A549 (cell line): ENCODE data around the gene RBM26. TPM values are rescaled to one million over a fixed set of nuclear protein-coding genes. Genes with fewer than 3 reads are reported as not detected.

Experiments
- ATAC-seq, 2 experiments: fragments of 200-7000 bp in 1 of 2; fragments of >200 bp in 1 of 2; cut with Nextera tagmentation in 1 of 2; cut with Tn5 transposase in 1 of 2; 3 replicates each; pipeline versions ENCODE4 v1.8.0 to v1.9.1; 2018 to 2020; ENCODE audit warnings: mild to moderate bottlenecking in 1 of 2, moderate library complexity in 1 of 2
- CTCF ChIA-PET: fragments of 300-600 bp; sonication (Branson Sonifier 250); formaldehyde crosslinking; extraction: SDS; loops from one replicate; lab custom pipeline; 2021; ENCODE audit warnings: antibody characterized with exemption, inconsistent platforms; lab: Yijun Ruan, JAX
- POLR2A ChIA-PET: fragments of 350-600 bp; formaldehyde crosslinking; extraction: SDS; loops from one replicate; lab custom pipeline; 2021; ENCODE audit warnings: antibody characterized with exemption, inconsistent platforms; lab: Yijun Ruan, JAX
- DNase-seq, 2 experiments: peaks; one replicate each; pipeline versions ENCODE4 v3.0.0 to v3.0.0-alpha.2; 2011 to 2016; ENCODE audit warnings: low read depth in 1 of 2, low spot score in 1 of 2
- FAIRE-seq: peaks from 2 replicates; lab custom pipeline; 2011; peaks lifted over from hg19 to GRCh38; lab: Jason Lieb, UNC
- H3K27ac ChIP-seq, 2 experiments: fragments of >200 bp; sonication (Bioruptor Twin); formaldehyde crosslinking; 3 replicates each; pipeline ENCODE4 v1.5.1; 2016 to 2017
- H3K4me1 ChIP-seq: fragments of >200 bp; sonication (Bioruptor Twin); formaldehyde crosslinking; 3 replicates; pipeline ENCODE4 v1.6.1; 2016
- H3K4me2 ChIP-seq: fragments of >200 bp; sonication (Bioruptor Twin); formaldehyde crosslinking; 3 replicates; pipeline ENCODE4 v1.6.1; 2016
- H3K4me3 ChIP-seq: fragments of >200 bp; sonication (Bioruptor Twin); formaldehyde crosslinking; 3 replicates; pipeline ENCODE4 v1.5.1; 2016
- H3K9me3 ChIP-seq: fragments of >200 bp; sonication (Bioruptor Twin); formaldehyde crosslinking; 3 replicates; pipeline ENCODE4 v1.6.1; 2016
- BCL3 ChIP-seq: fragments of >200 bp; sonication (Bioruptor Twin); formaldehyde crosslinking; IDR thresholded peaks from 3 replicates; pipeline ENCODE4 v1.6.1; 2016
- BHLHE40 ChIP-seq: IDR thresholded peaks from 2 replicates; pipeline ENCODE4 v1.6.1; 2012; ENCODE audit warnings: low read depth, low read length, inconsistent platforms
- CBX2 ChIP-seq: fragments of 200-600 bp; sonication (generic); IDR thresholded peaks from 2 replicates; pipeline ENCODE4 v1.6.1; 2016; ENCODE audit warnings: low read depth, mild to moderate bottlenecking, borderline replicate concordance
- CBX8 ChIP-seq: fragments of 200-600 bp; sonication (generic); IDR thresholded peaks from 2 replicates; pipeline ENCODE4 v1.6.1; 2016
- CHD4 ChIP-seq: fragments of 200-600 bp; sonication (generic); IDR thresholded peaks from 2 replicates; pipeline ENCODE4 v1.6.1; 2016; ENCODE audit warnings: antibody characterized with exemption, mild to moderate bottlenecking, borderline replicate concordance
- CTCF ChIP-seq: fragments of >200 bp; sonication (Bioruptor Twin); formaldehyde crosslinking; IDR thresholded peaks from 3 replicates; pipeline ENCODE4 v1.5.1; 2016
- EHMT2 ChIP-seq: fragments of 200-600 bp; sonication (generic); IDR thresholded peaks from 2 replicates; pipeline ENCODE4 v1.6.1; 2016; ENCODE audit warnings: antibody characterized with exemption, low read depth, mild to moderate bottlenecking, moderate library complexity
- ELK1 ChIP-seq: fragments of 150-350 bp; IDR thresholded peaks from 2 replicates; pipeline ENCODE4 v1.6.1; 2014; ENCODE audit warnings: low read depth, mild to moderate bottlenecking, low read length
- ESRRA ChIP-seq: fragments of 150-350 bp; IDR thresholded peaks from 2 replicates; pipeline ENCODE4 v1.6.1; 2014; ENCODE audit warnings: mild to moderate bottlenecking, low read length, borderline replicate concordance
- FOSL2 ChIP-seq, 2 experiments: fragments of 450-650 bp in 1 of 2; fragments of >200 bp in 1 of 2; sonication (Bioruptor Twin) in 1 of 2; formaldehyde crosslinking; IDR thresholded peaks; 2 replicates each; pipeline versions ENCODE4 v1.5.0 to v1.6.1; 2016 to 2020; ENCODE audit warnings: mild to moderate bottlenecking in 1 of 2, moderate library complexity in 1 of 2
- FOXS1 ChIP-seq: fragments of 250-450 bp; sonication (Bioruptor Pico); IDR thresholded peaks from 2 replicates; pipeline ENCODE4 v1.5.0; 2020; ENCODE audit warnings: mild to moderate bottlenecking, moderate library complexity
- GATA3 ChIP-seq: IDR thresholded peaks from 2 replicates; pipeline ENCODE4 v1.6.1; 2012; ENCODE audit warnings: borderline replicate concordance
- HES2 ChIP-seq: fragments of >200 bp; sonication (Bioruptor Twin); formaldehyde crosslinking; IDR thresholded peaks from 2 replicates; pipeline ENCODE4 v1.6.1; 2016
- HEYL ChIP-seq: fragments of 250-450 bp; sonication (Bioruptor Pico); IDR thresholded peaks from 2 replicates; pipeline ENCODE4 v1.8.0; 2021; ENCODE audit warnings: mild to moderate bottlenecking, moderate library complexity
- HOXA7 ChIP-seq: fragments of 250-450 bp; sonication (Bioruptor Pico); IDR thresholded peaks from 2 replicates; pipeline ENCODE4 v1.5.0; 2020; ENCODE audit warnings: mild to moderate bottlenecking, moderate library complexity
- JUNB ChIP-seq: fragments of >200 bp; sonication (Bioruptor Twin); formaldehyde crosslinking; IDR thresholded peaks from 2 replicates; pipeline ENCODE4 v1.6.1; 2016
- MAFK ChIP-seq: fragments of 450-650 bp; IDR thresholded peaks from 2 replicates; pipeline ENCODE4 v1.6.1; 2014; ENCODE audit not compliant: partially characterized antibody
- NPAS2 ChIP-seq: fragments of 250-450 bp; sonication (Bioruptor Pico); IDR thresholded peaks from 2 replicates; pipeline ENCODE4 v1.8.0; 2022; ENCODE audit warnings: mild to moderate bottlenecking, moderate library complexity, borderline replicate concordance
- NR3C1 ChIP-seq: fragments of >200 bp; sonication (Bioruptor Twin); formaldehyde crosslinking; IDR thresholded peaks from 3 replicates; pipeline ENCODE4 v1.6.1; 2017
- PHF8 ChIP-seq: fragments of 200-600 bp; sonication (generic); IDR thresholded peaks from 2 replicates; pipeline ENCODE4 v1.6.1; 2016; ENCODE audit warnings: low read depth, mild to moderate bottlenecking, antibody characterized with exemption, moderate library complexity, borderline replicate concordance
- RAD21 ChIP-seq, 2 experiments: fragments of >200 bp in 1 of 2; sonication (Bioruptor Twin) in 1 of 2; formaldehyde crosslinking in 1 of 2; IDR thresholded peaks in 1 of 2; conservative IDR thresholded peaks in 1 of 2; 2 replicates in 1 of 2; 3 replicates in 1 of 2; pipeline ENCODE4 v1.6.1; 2012 to 2018; ENCODE audit warnings: inconsistent platforms in 1 of 2
- RCOR1 ChIP-seq: fragments of 150-350 bp; IDR thresholded peaks from 2 replicates; pipeline ENCODE4 v1.6.1; 2014; ENCODE audit warnings: antibody characterized with exemption, low read length, low read depth
- RNF2 ChIP-seq: fragments of 200-600 bp; sonication (generic); IDR thresholded peaks from 2 replicates; pipeline ENCODE4 v1.6.1; 2016; ENCODE audit warnings: low read depth, mild to moderate bottlenecking, antibody characterized with exemption, moderate library complexity, borderline replicate concordance
- TP53 ChIP-seq: fragments of 250-450 bp; sonication (Bioruptor Pico); IDR thresholded peaks from 2 replicates; pipeline ENCODE4 v1.5.0; 2021; ENCODE audit warnings: mild to moderate bottlenecking, moderate library complexity
- ZFP36 ChIP-seq: fragments of 450-650 bp; IDR thresholded peaks from 2 replicates; pipeline ENCODE4 v1.6.1; 2014; ENCODE audit warnings: borderline replicate concordance; ENCODE audit not compliant: partially characterized antibody
- ZSCAN20 ChIP-seq: fragments of 250-450 bp; sonication (Bioruptor Pico); IDR thresholded peaks from 2 replicates; pipeline ENCODE4 v1.8.0; 2022; ENCODE audit warnings: mild to moderate bottlenecking, moderate library complexity
- WGBS: methylation state at CpG from one replicate; pipeline ENCODE4 v1.1.6; 2017; ENCODE audit errors: missing lambda C conversion rate; 5-methylcytosine and 5-hydroxymethylcytosine counted together
- polyA plus RNA-seq, 4 experiments: library from polyadenylated mRNA; depleted of rRNA in 3 of 4; stranded (reverse); fragments of >200 nt; fragmentation: RNase III in 1 of 4; extraction: RNeasy Plus Mini Kit Qiagen cat#74134 plus additional on column Dnase treatment in 1 of 4; gene quantifications; 2 replicates in 3 of 4; 3 replicates in 1 of 4; pipeline ENCODE4 v1.2.3, GENCODE V29; 2011 to 2017

RBM26 gene
- polyA plus RNA-seq, 2 of the 4 experiments (the other 2 are of a cell fraction): 29.5 to 29.7 TPM

GRCh38 chr13:79361299-79361698, 44.8 kb downstream of the RBM26 start:
- FAIRE-seq (no peak), DNase-seq (no peak), ATAC-seq (no peak)
- 91% methylated on average over 3 of the region's 3 CpGs for WGBS
- Histone ChIP-seq H3K9me3 (no peaks in the 10 kb centered on the region), H3K4me3 (no peak overlapping the region), H3K4me2 (no peak overlapping the region), H3K27ac (no peak overlapping the region), H3K4me1 (no peaks in the 10 kb centered on the region)
- TF ChIP-seq HOXA7 (CRISPR knock-in tag): no peak
- TF ChIP-seq BCL3: no peak
- no peak for TF ChIP-seq RNF2
- TF ChIP-seq TP53 (CRISPR knock-in tag): no peak
- TF ChIP-seq CTCF: no peak
- TF ChIP-seq BHLHE40: no peak
- no peak for TF ChIP-seq RCOR1
- TF ChIP-seq ELK1: no peak
- TF ChIP-seq JUNB: no peak
- no peak for TF ChIP-seq CHD4
- TF ChIP-seq ESRRA: no peak
- POLR2A ChIA-PET: no interaction called here
- CTCF ChIA-PET: no interaction called here

- Histone ChIP-seq H3K27ac (no peak overlapping the region), H3K4me2 (no peak overlapping the region), H3K4me1 (no peaks in the 10 kb centered on the region), H3K4me3 (no peak overlapping the region), H3K9me3 (no peaks in the 10 kb centered on the region)
- ChIA-PET CTCF (interaction anchor here (1.1 kb wide), 1 partner anchor 32 kb away, joined by 3 read pairs; no protein-coding TSS in a partner anchor), POLR2A (no interaction called here)
- TF ChIP-seq FOXS1 (CRISPR knock-in tag) (no peak), MAFK (no peak), ELK1 (no peak), FOSL2 (IDR thresholded peaks at IDR 0.05) (no peak), FOSL2 (CRISPR knock-in tag; IDR thresholded peaks at IDR 0.05) (no peak), EHMT2 (no peak), NR3C1 (no peak), HEYL (CRISPR knock-in tag) (no peak), RAD21 (conservative IDR thresholded peaks at IDR 0.05 in 1 of 2, IDR thresholded peaks at IDR 0.05 in 1 of 2) (no peak), RNF2 (no peak), CBX8 (no peak), TP53 (CRISPR knock-in tag) (no peak), HOXA7 (CRISPR knock-in tag) (no peak), ZSCAN20 (CRISPR knock-in tag) (no peak), ZFP36 (no peak), PHF8 (no peak), HES2 (no peak), CBX2 (no peak), NPAS2 (CRISPR knock-in tag) (no peak), JUNB (no peak), GATA3 (no peak)
- ATAC-seq: no peak
- DNase-seq: no peak
- no peak for FAIRE-seq
- 83% methylated on average over 1 of the region's 1 CpG for WGBS
Observed at GRCh38 chr13:79360095-79360494, 46.0 kb downstream of the RBM26 start.
